BLaER1 (cell line): ENCODE measurements around the gene MXI1.
"Not testable (repeated sequence)": the region's sequence is repeated elsewhere in the genome, so short reads cannot be mapped to it uniquely, and the experiment has no call there.

Experiments
- H3K27ac ChIP-seq: shearing (Covaris generic); formaldehyde crosslinking; 2 replicates; pipeline ENCODE4 v1.8.1; 2022
- H3K27me3 ChIP-seq: shearing (Covaris generic); formaldehyde crosslinking; 2 replicates; pipeline ENCODE4 v1.8.1; 2022
- H3K36me3 ChIP-seq: shearing (Covaris generic); formaldehyde crosslinking; 2 replicates; pipeline ENCODE4 v1.8.1; 2022
- H3K4me1 ChIP-seq: shearing (Covaris generic); formaldehyde crosslinking; 2 replicates; pipeline ENCODE4 v1.8.1; 2022
- H3K4me2 ChIP-seq: shearing (Covaris generic); formaldehyde crosslinking; 2 replicates; pipeline ENCODE4 v1.8.1; 2022
- H3K4me3 ChIP-seq: shearing (Covaris generic); formaldehyde crosslinking; 2 replicates; pipeline ENCODE4 v1.8.1; 2022
- H3K9ac ChIP-seq: shearing (Covaris generic); formaldehyde crosslinking; 2 replicates; pipeline ENCODE4 v1.8.1; 2022
- H3K9me3 ChIP-seq: shearing (Covaris generic); formaldehyde crosslinking; 2 replicates; pipeline ENCODE4 v1.8.1; 2022
- H4K20me1 ChIP-seq: shearing (Covaris generic); formaldehyde crosslinking; 2 replicates; pipeline ENCODE4 v1.8.1; 2022
- Cebpa-rat ChIP-seq: shearing (Covaris generic); IDR thresholded peaks from 2 replicates; pipeline ENCODE4 v1.8.1; 2022

The MXI1 gene

DNA sequence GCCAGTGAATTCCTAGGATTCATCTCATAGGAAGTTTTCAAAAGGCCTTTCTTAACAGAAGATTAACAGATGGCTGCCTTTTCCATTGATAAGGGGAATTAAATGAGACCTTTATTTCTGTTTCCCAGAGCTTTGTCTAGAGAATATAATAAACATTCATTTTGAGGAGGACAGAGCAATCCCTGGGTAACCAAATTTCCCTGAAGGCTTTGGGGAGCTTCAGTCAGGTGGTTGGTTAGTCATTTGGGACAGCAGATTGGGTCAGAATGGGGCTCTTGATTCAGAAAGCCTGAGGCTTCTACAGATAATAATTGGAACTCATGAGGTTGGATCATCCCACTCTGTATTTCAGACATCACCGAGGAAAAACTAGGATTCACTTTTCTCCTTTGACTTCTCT, 21.8 kb downstream of the MXI1 start:
- Histone ChIP-seq H3K36me3 (peaks cover 23% of the 10 kb centered on the region), H4K20me1 (peaks cover 67% of the 10 kb centered on the region), H3K9ac (no peak overlapping the region), H3K4me1 (peaks cover 18% of the 10 kb centered on the region), H3K4me2 (no peak overlapping the region), H3K27ac (no peak overlapping the region), H3K4me3 (no peak overlapping the region), H3K9me3 (no peaks in the 10 kb centered on the region), H3K27me3 (no peaks in the 10 kb centered on the region)
- TF ChIP-seq Cebpa-rat, result no peak

DNA sequence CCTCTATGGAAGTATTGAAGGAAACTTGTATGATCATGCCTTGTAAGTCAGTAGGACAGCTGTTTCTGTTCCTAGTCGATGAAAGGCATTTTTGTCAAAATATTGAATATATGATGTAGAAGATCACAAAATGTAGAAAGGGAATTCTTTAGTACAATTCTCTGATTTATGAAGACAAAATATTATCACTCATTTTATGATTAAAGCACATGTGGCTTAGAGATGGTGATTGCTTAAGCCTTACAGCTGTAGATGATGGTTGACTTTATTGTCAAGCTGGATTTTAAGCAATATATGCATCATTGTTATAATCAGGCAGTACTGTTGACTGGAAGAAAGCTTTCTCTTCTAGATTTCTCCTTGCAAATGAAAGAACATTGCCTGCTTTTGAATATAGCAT, 26.4 kb downstream of the MXI1 start:
- Histone ChIP-seq H3K27me3 (no peaks in the 10 kb centered on the region), H3K4me2 (no peak overlapping the region), H3K4me1 (no peaks in the 10 kb centered on the region), H4K20me1 (peaks cover 53% of the 10 kb centered on the region), H3K9me3 (peaks cover 14% of the 10 kb centered on the region), H3K36me3 (peaks cover 32% of the 10 kb centered on the region), H3K9ac (no peak overlapping the region), H3K4me3 (no peak overlapping the region), H3K27ac (no peak overlapping the region)
- TF ChIP-seq Cebpa-rat, result no peak

DNA sequence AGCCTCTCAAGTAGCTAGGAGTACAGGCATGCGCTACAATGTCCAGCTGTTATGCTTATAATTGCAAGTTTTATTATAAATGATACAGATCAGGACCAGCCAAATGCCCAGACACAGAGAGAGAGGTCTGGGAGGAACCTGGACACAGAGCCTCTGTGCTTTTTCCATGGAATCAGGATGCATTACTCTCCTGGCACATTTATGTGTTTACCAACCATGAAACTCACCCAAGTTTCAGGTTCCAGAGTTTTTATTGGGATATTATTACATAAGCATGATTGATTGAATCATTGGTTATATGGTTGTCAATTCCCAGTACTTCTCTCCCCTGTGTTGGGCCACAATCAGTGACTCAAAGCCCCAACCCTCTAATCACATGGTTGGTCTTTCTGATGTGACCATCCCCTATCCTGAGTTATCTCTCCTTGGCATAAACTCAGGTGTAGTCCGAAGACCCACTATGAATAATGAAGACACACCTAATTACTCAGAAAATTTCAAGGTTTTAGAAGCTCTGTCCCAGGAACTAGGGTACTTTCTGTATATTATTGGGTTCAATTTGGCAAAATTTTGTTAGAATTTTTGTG, 30.6 kb downstream of the MXI1 start:
- peaks cover 14% of the 10 kb centered on the region for H3K9me3 ChIP-seq
- H3K4me2 ChIP-seq, result no peak overlapping the region
- peaks cover 54% of the 10 kb centered on the region for H4K20me1 ChIP-seq
- no peak for TF ChIP-seq Cebpa-rat
- H3K4me1 ChIP-seq, result no peaks in the 10 kb centered on the region
- no peak overlapping the region for H3K27ac ChIP-seq
- H3K36me3 ChIP-seq, result peaks cover 17% of the 10 kb centered on the region
- H3K27me3 ChIP-seq, result no peaks in the 10 kb centered on the region
- H3K4me3 ChIP-seq, result no peak overlapping the region
- no peak overlapping the region for H3K9ac ChIP-seq

- Histone ChIP-seq H3K4me3 (no peak overlapping the region), H3K9me3 (peaks cover 14% of the 10 kb centered on the region), H3K27me3 (no peaks in the 10 kb centered on the region), H3K27ac (no peak overlapping the region), H3K4me2 (no peak overlapping the region), H3K36me3 (peaks cover 17% of the 10 kb centered on the region), H3K4me1 (no peaks in the 10 kb centered on the region), H3K9ac (no peak overlapping the region), H4K20me1 (peaks cover 48% of the 10 kb centered on the region)
- TF ChIP-seq Cebpa-rat, result peak; percentile 61; the same call in 1 of the 2 replicates
These were observed 32.5 kb downstream of the MXI1 start for GRCh38 chr10:110239892-110240291.

GRCh38 chr10:110241407-110241806, 34.0 kb downstream of the MXI1 start:
- Histone ChIP-seq H4K20me1 (peaks cover 48% of the 10 kb centered on the region), H3K27me3 (no peaks in the 10 kb centered on the region), H3K9ac (no peak overlapping the region), H3K27ac (no peak overlapping the region), H3K4me2 (no peak overlapping the region), H3K9me3 (peaks cover 12% of the 10 kb centered on the region), H3K4me3 (no peak overlapping the region), H3K4me1 (no peaks in the 10 kb centered on the region), H3K36me3 (peaks cover 30% of the 10 kb centered on the region)
- TF ChIP-seq Cebpa-rat, result no peak

DNA sequence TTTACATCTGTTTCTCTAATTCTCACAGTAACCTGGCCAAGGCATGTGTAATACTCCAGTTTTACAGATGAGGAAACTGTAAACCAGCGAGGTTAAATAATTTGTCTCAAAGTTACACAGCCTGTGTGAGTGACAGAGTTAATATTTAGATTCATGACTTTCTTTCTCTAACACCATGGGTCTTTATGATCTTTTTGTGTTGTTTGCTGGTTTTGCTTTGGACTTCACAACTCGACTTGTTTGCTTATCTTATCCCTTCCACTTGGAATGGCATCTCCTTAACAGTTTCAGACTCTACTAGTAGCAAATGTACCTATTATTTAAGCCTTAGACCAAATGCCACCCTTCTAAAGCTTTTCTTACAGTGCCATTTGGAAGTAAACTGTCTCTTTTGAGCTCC, 34.4 kb downstream of the MXI1 start:
- H3K27ac ChIP-seq, result no peak overlapping the region
- H3K4me2 ChIP-seq, result no peak overlapping the region
- H3K4me1 ChIP-seq, result no peaks in the 10 kb centered on the region
- H3K4me3 ChIP-seq, result no peak overlapping the region
- H3K36me3 ChIP-seq, result peaks cover 29% of the 10 kb centered on the region
- TF ChIP-seq Cebpa-rat, result no peak
- H3K9ac ChIP-seq, result no peak overlapping the region
- H3K9me3 ChIP-seq, result peaks cover 9% of the 10 kb centered on the region
- H4K20me1 ChIP-seq, result peaks cover 48% of the 10 kb centered on the region
- H3K27me3 ChIP-seq, result no peaks in the 10 kb centered on the region

DNA sequence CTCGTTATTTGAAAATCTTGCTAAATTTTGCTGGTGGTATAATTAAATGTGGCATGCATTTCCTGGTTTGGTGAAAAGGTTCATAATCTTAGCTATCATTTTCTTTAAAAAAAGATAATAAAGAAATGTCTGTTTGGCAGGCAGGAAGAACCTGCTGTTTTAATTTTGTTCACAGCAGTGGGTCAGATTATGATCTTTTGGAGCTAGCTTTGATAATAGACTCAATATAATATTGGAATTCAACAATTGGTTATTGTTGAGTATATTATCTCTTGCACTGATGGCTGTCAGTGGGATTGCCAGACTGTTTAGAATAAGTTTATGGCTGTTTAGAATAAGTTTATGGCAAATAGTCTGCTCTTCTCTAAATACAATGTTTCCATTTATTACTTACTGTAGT, 35.1 kb downstream of the MXI1 start:
- no peak overlapping the region for H3K27ac ChIP-seq
- H3K4me2 ChIP-seq, result no peak overlapping the region
- no peak overlapping the region for H3K9ac ChIP-seq
- H3K4me1 ChIP-seq, result no peaks in the 10 kb centered on the region
- no peaks in the 10 kb centered on the region for H3K27me3 ChIP-seq
- peaks cover 8% of the 10 kb centered on the region for H3K9me3 ChIP-seq
- H3K4me3 ChIP-seq, result no peak overlapping the region
- H4K20me1 ChIP-seq, result peaks cover 43% of the 10 kb centered on the region
- no peak for TF ChIP-seq Cebpa-rat
- peaks cover 25% of the 10 kb centered on the region for H3K36me3 ChIP-seq

- H3K4me2 ChIP-seq, result no peak overlapping the region
These were observed 37.1 kb downstream of the MXI1 start for GRCh38 chr10:110244550-110244949.

GRCh38 chr10:110247833-110248232, 40.4 kb downstream of the MXI1 start:
- not testable (repeated sequence) for H3K27me3 ChIP-seq, H3K9ac ChIP-seq, H3K27ac ChIP-seq, H3K4me1 ChIP-seq, H3K9me3 ChIP-seq, H3K4me3 ChIP-seq, H4K20me1 ChIP-seq, H3K4me2 ChIP-seq
- peaks cover 16% of the 10 kb centered on the region for H3K36me3 ChIP-seq

More at GRCh38 chr10:110244550-110244949, 37.1 kb downstream of the MXI1 start:
- Histone ChIP-seq H3K9me3 (no peaks in the 10 kb centered on the region), H4K20me1 (peaks cover 30% of the 10 kb centered on the region), H3K4me1 (no peaks in the 10 kb centered on the region), H3K27me3 (no peaks in the 10 kb centered on the region), H3K27ac (no peak overlapping the region), H3K36me3 (peaks cover 16% of the 10 kb centered on the region), H3K9ac (no peak overlapping the region), H3K4me3 (no peak overlapping the region)
- no peak for TF ChIP-seq Cebpa-rat

DNA sequence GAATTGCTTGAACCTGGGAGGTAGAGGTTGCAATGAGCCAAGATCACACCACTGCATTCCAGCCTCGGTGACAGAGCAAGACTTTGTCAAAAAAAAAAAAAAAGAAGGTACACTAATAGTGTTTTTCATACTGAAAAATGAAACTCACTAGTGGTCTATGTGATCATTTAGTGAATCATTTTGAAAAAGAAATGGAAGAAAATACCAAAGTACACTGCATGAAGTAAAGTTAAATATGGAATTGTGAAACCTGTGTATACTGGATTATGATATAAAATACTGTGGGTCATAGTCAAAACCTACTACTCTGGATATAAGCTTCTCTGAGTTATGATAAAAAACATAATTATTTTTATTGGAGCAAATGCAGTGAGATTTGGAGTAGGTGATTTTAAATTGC, 42.1 kb downstream of the MXI1 start:
- H3K4me1 ChIP-seq, H3K9me3 ChIP-seq, H3K27me3 ChIP-seq, H3K4me3 ChIP-seq, H3K27ac ChIP-seq, H4K20me1 ChIP-seq, H3K9ac ChIP-seq, H3K4me2 ChIP-seq: not testable (repeated sequence)
- peaks cover 16% of the 10 kb centered on the region for H3K36me3 ChIP-seq

DNA sequence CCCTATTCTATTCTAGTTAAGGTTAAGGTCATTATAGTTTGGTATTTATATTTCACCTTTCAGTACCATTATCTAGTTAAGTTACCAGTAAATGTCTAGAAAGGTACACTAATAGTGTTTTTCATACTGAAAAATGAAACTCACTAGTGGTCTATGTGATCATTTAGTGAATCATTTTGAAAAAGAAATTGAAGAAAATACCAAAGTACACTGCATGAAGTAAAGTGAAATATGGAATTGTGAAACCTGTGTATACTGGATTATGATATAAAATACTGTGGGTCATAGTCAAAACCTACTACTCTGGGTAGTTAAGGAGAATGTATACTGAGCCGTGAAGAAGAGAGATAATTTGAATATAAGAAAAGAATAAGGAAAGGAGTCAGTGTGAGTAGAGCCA, 44.0 kb downstream of the MXI1 start:
- not testable (repeated sequence) for H3K4me2 ChIP-seq, H4K20me1 ChIP-seq, H3K36me3 ChIP-seq, H3K4me3 ChIP-seq, H3K9ac ChIP-seq, H3K27ac ChIP-seq, H3K4me1 ChIP-seq, H3K27me3 ChIP-seq
- peaks cover 15% of the 10 kb centered on the region for H3K9me3 ChIP-seq
